ENCODE results near the gene KNSTRN. TPM values are rescaled to one million over a fixed set of nuclear protein-coding genes. Genes with fewer than 3 reads are reported as not detected.

Gene KNSTRN
- total RNA-seq, 1 donor from 2014 or later = 26.4 TPM

DNA sequence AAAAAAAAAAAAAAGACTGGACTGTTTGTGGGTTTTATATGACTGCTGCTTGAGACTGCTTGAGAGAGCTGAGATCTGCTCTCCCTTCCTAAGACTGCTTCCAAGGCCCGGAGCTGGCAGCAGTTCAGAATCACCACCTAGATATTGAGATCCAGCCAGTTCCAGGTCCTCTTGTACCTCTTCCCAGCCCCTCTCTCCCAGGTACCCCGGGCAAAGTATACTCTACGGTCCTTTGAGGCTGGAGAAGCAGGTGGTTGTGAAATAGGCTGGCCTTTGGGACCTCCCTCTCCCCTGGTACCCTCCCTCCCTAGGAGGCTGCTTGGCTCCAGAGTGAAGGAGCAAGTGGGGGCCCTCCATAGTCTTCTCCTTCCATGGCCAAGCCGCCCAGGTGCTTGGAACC is 45.7 kb downstream of the KNSTRN start:
- no peak for DNase-seq (ENCODE audit: low read depth in 2 of 2)

GRCh38 chr15:40429068-40429710 is 46.7 kb downstream of the KNSTRN start:
- DNase-seq (ENCODE audit: low read depth in 2 of 2) = no peak

DNA sequence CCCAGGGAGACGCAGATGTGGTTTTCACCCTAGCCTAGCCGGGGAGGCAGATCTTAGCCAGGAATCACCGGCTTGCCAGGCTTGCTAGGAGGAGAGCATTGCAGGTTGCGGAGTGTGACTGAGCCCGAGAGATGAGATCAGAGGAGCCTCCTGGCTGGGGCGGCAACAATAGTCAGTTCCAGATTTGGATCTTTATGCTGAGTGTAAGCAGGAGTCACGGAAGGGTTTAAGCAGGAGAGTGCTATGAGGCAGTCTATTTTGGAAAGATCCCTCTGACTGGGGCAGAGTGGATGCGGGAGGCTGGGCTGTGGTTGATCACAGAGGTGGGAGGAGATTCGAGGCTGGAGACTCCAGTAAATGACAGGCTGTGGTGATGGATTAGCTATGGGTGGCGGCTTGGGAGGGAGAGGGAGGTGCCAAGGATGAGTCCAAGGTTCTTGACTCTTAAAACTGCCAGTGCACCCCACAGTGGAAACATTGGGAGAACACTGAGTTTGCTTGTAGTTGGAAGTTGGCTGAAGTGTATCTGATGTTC is 47.8 kb downstream of the KNSTRN start:
- no peak for DNase-seq (ENCODE audit: low read depth in 2 of 2)

DNA sequence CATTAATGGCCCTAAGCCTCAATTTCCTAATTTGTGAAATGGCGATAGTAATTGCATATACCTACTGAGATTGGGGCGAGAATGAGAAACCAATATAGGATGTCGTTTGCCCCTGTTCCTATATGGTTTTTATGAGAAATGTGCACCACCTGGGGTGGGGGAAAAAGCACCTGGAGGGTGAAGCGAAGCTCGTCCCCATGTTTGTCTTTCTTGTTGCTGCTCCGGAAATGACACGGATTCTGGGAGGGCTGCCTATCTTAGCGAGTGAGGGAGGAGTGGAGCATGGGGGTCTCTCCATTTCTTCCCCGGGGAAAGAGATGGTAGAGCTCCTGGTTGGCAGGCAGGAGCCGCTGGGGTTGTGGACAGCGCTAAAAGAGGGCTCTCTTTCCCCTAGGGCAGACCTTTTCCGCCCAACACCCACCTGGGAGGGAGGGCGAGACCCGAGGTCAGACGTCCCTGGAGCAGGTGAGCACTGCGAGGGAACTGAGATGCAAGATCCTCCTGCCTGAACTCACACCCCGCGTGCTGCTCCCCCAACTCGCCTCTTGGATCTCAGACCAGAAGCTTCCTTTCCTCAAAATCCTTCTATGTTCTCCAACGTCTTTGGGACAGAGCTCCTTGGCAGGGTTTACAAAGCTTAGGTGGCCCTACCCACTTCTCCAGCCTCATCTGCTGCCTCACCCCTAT is 52.6 kb downstream of the KNSTRN start:
- no peak for DNase-seq (ENCODE audit: low read depth in 2 of 2)

DNA sequence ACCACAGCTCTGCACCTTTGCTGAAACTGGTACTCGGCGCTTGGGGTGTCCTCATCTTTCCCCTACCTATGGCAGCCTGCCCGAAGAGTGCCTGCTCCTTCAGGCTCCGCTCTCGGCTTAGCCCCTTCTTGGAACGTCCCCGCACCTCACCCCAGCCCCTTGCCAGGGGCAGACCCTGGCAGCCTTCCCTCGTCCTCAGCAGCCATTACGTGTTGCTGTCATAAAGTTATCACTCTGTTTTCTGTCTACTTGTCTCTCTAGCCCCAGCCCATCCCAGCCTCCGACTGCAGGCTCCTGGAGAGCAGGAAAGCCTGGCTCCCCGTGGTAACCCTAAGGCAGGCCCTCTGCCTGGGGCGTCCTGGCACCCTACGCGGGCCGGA is 53.2 kb downstream of the KNSTRN start:
- DNase-seq (ENCODE audit: low read depth in 2 of 2) = no peak

DNA sequence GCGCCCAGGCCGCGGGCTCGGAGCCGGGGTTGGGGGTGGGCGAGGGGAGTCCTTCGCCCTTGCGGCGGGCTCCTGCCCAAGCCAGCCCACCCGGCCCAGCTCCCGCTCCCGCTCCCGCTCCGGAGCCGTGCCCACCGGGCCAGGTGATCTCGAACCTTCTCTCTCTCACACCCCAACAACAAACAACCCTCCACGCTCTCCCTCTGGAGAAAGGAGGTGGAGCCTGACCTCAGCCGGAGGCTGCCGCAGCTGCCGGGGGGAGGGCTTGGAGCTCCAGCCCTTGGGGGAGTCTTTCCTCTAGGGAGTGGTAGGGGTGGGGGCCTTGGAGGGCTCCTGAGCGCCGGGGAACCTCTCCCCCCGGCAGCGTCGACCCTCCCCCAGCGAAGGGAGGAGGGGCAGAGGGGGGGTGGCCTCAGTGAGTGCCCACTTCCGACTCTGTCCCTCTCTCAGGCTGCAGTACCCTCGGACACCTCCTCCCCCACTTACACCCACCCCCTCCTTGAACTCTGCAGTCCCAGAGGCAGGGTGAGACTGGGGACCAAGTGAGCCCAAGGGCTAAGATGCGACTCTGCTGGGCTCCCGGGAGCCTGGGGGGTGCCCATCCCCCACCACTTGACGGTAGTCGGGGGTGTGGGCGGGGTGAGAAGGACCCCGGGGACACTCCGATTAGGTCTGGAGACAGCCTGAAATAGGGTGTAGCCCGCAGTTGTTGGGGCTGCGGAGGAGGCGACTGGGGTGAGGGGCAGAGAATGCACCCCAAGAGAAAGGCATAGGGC is 53.8 kb downstream of the KNSTRN start:
- no peak for DNase-seq (ENCODE audit: low read depth in 2 of 2)

DNA sequence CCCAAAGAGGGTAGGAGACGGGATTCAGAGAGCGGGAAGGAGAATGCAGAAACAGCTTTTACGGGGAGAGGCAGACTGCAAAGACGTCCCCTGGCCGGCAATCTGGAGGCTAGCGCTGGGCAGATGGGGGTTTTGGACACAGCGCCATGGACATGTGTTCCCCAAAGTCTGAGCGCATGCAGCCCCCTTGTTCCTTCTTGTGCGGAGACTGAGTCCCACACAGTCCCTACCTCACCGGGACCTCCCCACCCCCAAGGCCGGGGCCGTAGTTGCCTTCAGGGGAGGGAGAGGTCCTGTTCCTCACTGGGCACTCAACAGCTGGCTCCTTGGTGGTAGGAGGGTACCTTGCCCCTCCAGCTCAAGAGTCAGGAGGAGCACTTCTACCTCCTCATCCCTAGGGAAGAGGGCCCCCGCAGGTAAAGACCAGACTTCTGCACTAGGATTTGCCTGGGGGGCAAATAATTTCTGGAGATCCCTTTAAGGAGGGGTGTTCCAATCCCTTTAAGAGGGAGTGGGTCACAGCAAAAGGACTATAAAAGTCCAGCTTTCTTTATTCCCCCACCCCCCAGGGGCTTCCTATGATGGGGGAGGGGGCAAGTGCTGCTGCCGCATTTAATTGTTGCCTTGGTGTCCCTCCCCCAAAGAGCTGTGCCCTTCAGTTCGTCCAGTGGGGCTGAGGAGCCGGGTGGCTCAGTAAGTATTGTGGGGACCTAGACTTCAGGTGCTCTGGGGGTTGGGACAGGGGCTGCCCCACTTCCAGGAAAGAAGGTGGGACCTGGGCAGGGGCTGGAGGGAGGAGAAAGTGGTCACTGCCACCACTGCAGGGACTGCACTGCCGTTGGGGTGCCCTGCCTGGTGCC is 54.6 kb downstream of the KNSTRN start:
- DNase-seq (ENCODE audit: low read depth in 2 of 2) = no peak

DNA sequence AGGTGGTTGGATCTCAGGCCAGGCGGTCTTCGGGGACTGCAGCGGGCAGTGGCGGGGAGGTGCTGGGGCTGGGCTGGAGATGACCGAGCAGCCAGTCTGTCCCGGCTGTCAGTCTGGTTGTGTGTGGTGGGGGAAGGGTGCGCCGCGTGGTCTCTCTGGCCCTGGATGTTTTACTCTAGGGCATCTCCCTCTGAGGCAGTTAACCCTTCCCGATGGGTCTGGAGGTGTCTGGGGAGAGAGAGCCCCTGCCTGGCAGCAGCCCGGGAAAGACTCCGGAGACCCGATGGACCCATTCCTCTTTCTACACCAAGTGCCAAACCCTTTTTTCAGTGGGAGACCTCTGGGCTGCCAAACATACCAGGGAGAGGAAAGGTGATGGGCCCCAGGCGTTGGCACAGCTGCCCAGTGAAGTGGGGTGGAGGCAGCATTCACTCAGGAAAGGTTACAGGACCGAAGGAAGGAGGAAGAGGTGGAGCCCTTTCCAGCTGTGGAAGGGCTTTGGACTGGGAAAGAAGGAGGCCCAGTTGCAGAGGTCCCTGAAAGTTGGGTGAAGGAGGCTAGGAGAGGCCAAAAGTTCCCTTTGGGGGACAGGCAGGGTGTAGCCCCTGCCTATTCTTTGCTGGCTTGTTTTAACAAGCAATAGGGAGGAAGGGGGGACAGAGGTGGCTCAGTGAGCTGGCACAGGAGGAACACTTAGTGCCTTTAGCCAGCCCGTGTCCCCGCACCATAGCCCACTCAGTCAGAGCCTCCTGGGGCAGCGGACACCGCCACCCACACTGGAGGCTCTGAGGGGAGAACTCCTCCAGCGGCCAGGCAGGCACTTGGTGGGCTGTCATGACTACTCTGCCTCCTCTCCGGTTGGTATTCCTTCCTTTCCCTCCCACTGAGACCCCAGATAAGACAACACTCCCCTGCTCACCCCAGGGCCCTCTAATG is 55.5 kb downstream of the KNSTRN start:
- no peak for DNase-seq (ENCODE audit: low read depth in 2 of 2)

DNA sequence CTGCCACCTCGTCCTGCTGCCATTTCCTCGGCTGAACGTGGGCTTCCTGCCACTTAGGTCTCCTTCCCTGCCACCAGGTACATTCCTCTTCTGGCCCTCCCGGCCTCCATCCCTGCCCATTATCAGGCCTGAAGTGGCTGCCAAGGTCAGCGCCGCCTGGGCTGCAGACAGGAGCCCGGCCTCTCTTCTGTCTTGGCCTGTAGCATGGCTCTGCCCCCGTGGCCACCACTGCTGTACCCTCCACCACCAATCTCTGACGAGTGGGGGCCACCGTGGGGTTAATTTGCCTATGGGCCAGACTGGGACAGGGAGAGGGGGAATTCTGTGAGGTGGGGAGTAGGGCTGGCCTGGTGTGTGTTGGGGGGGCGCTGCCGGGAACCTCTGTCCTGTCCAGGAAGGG is 56.2 kb downstream of the KNSTRN start:
- no peak for DNase-seq (ENCODE audit: low read depth in 2 of 2)

GRCh38 chr15:40439461-40439959 is 57.0 kb downstream of the KNSTRN start:
- DNase-seq (ENCODE audit: low read depth in 2 of 2) = no peak

DNA sequence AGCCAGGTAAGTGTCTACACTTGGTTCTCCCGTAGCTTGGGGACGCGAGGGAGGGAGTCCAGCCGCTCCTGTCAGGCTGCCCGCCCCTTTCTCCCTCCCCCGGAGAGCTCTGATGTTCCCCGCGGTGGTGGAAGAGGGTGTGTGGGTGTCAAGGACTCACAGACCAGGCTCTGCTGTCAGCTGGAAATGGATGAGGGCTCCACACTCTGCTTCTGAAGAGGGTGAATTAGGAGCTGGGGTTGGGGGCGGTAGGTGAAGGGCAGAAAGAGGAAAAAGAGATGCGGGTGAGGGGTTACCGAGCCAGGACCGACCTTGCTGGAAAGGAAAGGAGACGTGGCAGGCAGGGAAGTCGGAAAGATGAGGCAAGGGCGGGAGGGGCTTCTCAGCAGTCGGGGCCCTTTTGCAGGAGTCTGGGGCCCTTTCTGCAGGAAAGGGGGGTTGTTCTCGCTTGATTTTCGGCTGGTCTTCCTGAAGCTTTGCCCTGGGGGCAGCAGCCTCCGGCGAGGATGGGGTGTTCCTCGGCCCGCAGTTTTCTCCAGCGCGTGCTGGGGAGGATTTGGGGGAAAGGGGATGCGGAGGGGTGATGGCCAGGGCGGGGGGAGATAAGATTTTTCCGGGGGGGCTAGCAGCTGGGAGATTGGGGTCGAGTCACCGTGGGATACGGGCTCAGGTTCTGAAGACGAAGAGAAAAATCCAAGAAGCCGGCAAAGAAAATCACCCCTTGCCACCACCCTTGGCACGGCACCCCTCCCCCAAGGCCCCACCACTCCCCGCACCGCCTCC is 57.6 kb downstream of the KNSTRN start:
- peak in 1 of 2 donors; percentile 29 for DNase-seq (ENCODE audit: low read depth in 2 of 2)

- DNase-seq (ENCODE audit: low read depth in 2 of 2) = peak; percentile 88 to 96
Measured at GRCh38 chr15:40440743-40441564, 58.4 kb downstream of the KNSTRN start, which contains the start of gene BAHD1. Gene BAHD1 (plus strand): TSS chr15:40440953. CDS start chr15:40458465, 17,512 bp downstream.

- DNase-seq (ENCODE audit: low read depth in 2 of 2) = peak in 1 of 2 donors; percentile 25
Measured at GRCh38 chr15:40441565-40442531, 59.3 kb downstream of the KNSTRN start.

DNA sequence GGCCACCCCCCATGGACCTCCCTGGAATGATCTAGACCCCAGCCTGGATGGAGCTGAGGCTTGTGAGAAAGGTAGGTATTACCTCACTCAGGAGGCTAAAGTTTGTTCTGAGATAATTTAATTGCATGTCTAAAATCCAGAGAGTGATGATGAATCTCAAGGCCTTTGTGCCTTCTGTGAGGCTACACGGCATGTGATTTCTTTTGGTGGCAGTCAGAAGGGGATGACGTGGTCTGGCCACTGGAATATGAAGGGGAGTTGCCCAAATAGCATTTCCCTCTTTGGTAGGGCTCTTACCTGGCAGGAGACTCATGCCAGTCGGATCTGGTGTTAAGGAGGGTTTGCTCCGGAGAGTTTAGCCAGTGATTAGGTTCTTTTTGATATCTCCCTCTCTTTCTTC is 60.7 kb downstream of the KNSTRN start:
- no peak for DNase-seq (ENCODE audit: low read depth in 2 of 2)

DNA sequence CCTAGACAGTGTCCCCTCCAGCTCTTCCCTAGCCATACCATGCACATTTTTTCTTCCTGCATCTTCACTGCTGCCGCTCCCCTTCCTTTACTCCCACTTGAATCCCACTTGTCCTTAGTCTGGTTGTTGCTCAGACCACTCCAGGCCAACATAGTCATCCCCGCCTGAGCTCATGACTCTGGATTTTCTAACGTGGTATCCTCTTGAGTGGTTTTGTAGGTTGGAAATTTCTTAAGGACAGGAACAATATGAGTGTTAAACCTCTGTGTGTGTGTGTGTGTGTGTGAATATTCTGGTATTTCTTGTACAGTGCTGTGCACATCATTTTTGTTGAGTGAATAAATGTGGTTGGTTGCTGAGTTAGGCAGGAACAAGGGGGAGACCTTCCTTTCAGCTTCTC is 61.3 kb downstream of the KNSTRN start:
- DNase-seq (ENCODE audit: low read depth in 2 of 2) = no peak

Measured in dermis microvascular lymphatic vessel endothelial cell (primary cell).